ENCODE data around the gene GTF2H1. TPM values are rescaled to one million over a fixed set of nuclear protein-coding genes. Genes with fewer than 3 reads are reported as not detected.

The GTF2H1 gene
- total RNA-seq, 4 donors from 2014 or later = 38.7 to 62.2 (median 53.4) TPM

DNA sequence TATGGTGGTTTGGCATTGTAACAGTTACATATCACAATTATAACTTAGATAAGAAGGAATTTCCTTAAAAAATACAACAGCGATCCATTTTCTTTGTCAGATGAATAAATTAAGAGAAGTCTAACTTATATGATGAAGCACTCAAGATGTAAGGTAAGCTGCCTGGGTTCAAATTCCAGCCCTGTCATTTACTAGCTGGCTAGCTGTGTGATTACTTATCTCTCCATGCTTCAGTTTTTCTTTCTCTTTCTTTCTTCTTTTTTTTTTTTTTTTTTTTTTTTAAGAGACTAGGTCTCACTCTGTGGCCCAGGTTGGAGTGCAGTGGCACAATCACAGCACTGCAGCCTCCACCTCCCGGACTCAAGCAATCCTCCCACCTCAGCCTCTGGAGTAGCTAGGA is 49.8 kb downstream of the GTF2H1 start:
- TF ChIP-seq POLR2A (IDR thresholded peaks at IDR 0.05) = no peak
- TF ChIP-seq EP300 (IDR thresholded peaks at IDR 0.05) = no peak
- TF ChIP-seq, protein P1, sequence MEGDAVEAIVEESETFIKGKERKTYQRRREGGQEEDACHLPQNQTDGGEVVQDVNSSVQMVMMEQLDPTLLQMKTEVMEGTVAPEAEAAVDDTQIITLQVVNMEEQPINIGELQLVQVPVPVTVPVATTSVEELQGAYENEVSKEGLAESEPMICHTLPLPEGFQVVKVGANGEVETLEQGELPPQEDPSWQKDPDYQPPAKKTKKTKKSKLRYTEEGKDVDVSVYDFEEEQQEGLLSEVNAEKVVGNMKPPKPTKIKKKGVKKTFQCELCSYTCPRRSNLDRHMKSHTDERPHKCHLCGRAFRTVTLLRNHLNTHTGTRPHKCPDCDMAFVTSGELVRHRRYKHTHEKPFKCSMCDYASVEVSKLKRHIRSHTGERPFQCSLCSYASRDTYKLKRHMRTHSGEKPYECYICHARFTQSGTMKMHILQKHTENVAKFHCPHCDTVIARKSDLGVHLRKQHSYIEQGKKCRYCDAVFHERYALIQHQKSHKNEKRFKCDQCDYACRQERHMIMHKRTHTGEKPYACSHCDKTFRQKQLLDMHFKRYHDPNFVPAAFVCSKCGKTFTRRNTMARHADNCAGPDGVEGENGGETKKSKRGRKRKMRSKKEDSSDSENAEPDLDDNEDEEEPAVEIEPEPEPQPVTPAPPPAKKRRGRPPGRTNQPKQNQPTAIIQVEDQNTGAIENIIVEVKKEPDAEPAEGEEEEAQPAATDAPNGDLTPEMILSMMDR (IDR thresholded peaks at IDR 0.05) = no peak
- H3K27ac ChIP-seq = no peak overlapping the region
- WGBS, 2 donors = 87 to 98% methylated on average over 2 of the region's 2 CpGs
- H3K9me3 ChIP-seq = no peaks in the 10 kb centered on the region
- no peaks in the 10 kb centered on the region for H3K4me1 ChIP-seq
- H3K36me3 ChIP-seq = peaks cover 0 to 14% (median 0%) of the 10 kb centered on the region in 3 donors
- H3K4me3 ChIP-seq = no peak overlapping the region
- H3K27me3 ChIP-seq = no peaks in the 10 kb centered on the region
- no peak for DNase-seq (ENCODE audit: low spot score in 2 of 2)

DNA sequence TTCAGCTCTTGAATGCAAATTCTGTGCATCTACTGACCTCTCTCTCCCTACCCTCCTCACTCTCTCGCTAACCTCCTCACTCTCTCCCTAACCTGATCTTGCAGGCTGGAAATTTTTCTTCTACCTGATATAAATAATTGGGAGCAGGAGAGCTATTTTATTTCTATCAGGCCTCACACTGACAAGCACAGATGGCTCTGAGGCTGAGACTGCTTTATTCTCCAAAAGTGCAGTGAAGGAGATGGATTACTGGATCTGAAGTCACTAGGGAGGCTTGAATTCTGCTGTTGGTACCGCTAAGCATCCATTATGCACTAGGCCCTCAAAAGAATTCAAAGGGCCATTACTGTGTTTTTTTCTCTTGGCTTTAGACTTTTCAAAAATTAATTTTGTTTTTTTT is 52.6 kb downstream of the GTF2H1 start:
- DNase-seq (ENCODE audit: low spot score in 2 of 2) = no peak
- H3K9me3 ChIP-seq = no peaks in the 10 kb centered on the region
- H3K36me3 ChIP-seq = no peaks in the 10 kb centered on the region
- 82% methylated on average over 2 of the region's 2 CpGs for WGBS, 2 donors
- no peaks in the 10 kb centered on the region for H3K4me1 ChIP-seq
- H3K4me3 ChIP-seq = no peak overlapping the region
- H3K27me3 ChIP-seq = no peaks in the 10 kb centered on the region
- no peak for TF ChIP-seq EP300 (IDR thresholded peaks at IDR 0.05)
- no peak for TF ChIP-seq POLR2A (IDR thresholded peaks at IDR 0.05)
- TF ChIP-seq, protein P1 (IDR thresholded peaks at IDR 0.05) = no peak
- H3K27ac ChIP-seq = no peak overlapping the region

DNA sequence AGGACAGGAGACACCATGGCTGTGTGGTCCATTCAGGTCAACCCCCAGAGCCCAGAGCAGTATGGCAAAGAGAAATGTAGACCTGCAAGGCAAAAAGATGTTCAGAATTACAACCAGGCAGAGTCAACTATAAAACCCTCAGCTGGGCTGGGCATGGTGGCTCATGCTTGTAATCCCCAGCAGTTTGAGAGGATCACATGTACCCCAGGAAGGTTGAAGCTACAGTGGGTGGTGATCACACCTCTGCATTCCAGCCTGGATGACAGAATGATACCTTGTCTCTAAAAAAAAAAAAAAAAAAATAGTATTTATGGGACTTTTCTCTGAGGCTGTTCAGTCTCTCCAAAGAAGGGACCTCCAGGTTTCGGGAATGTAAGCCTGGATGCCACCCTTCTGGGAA is 53.6 kb downstream of the GTF2H1 start:
- DNase-seq (ENCODE audit: low spot score in 2 of 2) = no peak
- 94 to 100% methylated on average over 1 of the region's 1 CpG for WGBS, 2 donors
- no peak overlapping the region for H3K27ac ChIP-seq
- H3K4me1 ChIP-seq = no peaks in the 10 kb centered on the region
- H3K9me3 ChIP-seq = no peaks in the 10 kb centered on the region
- H3K27me3 ChIP-seq = no peaks in the 10 kb centered on the region
- no peak overlapping the region for H3K4me3 ChIP-seq
- H3K36me3 ChIP-seq = no peaks in the 10 kb centered on the region
- TF ChIP-seq EP300 (IDR thresholded peaks at IDR 0.05) (no peak), POLR2A (IDR thresholded peaks at IDR 0.05) (no peak)
- TF ChIP-seq, protein P1 (IDR thresholded peaks at IDR 0.05) = no peak

GRCh38 chr11:18379201-18379600 is 56.8 kb downstream of the GTF2H1 start:
- Histone ChIP-seq H3K4me3 (no peak overlapping the region), H3K4me1 (peaks cover 0 to 19% (median 16%) of the 10 kb centered on the region in 4 donors), H3K27me3 (no peaks in the 10 kb centered on the region), H3K9me3 (no peaks in the 10 kb centered on the region), H3K36me3 (no peaks in the 10 kb centered on the region), H3K27ac (no peak overlapping the region)
- TF ChIP-seq POLR2A (IDR thresholded peaks at IDR 0.05) (no peak), EP300 (IDR thresholded peaks at IDR 0.05) (no peak)
- TF ChIP-seq, protein P1 (IDR thresholded peaks at IDR 0.05) = no peak
- WGBS, 2 donors = 39 to 45% methylated on average over 2 of the region's 2 CpGs
- no peak for DNase-seq (ENCODE audit: low spot score in 2 of 2)

- no peaks in the 10 kb centered on the region for H3K27me3 ChIP-seq
- H3K27ac ChIP-seq = peak overlapping the region; percentile 83 to 98 (median 90)
- peaks cover 0 to 34% (median 28%) of the 10 kb centered on the region in 4 donors for H3K4me1 ChIP-seq
- no peaks in the 10 kb centered on the region for H3K36me3 ChIP-seq
- no peak for TF ChIP-seq POLR2A (IDR thresholded peaks at IDR 0.05)
- TF ChIP-seq EP300 (IDR thresholded peaks at IDR 0.05) = peak in 1 of 2 donors; percentile 80
- TF ChIP-seq, protein P1 (IDR thresholded peaks at IDR 0.05) = peak in 1 of 5 experiments; percentile 10
- peak; percentile 70 to 84 for DNase-seq (ENCODE audit: low spot score in 2 of 2)
- 16% methylated on average over 7 to 9 of the region's 9 CpGs for WGBS, 2 donors
- no peaks in the 10 kb centered on the region for H3K9me3 ChIP-seq
- no peak overlapping the region for H3K4me3 ChIP-seq
Measured at GRCh38 chr11:18383388-18384156, 61.2 kb downstream of the GTF2H1 start.
